ENCODE results near the gene PALMD.
A peak's percentile ranks its signal among the peaks of the same experiment; 100 is the strongest.

The PALMD gene

GRCh38 chr1:99629164-99629563 lies 16.7 kb upstream of the PALMD start:
- DNase-seq (ENCODE audit: low read depth): no peak
- no peak overlapping the region for H3K4me3 ChIP-seq (ENCODE audit: low read depth, low read length)

DNA sequence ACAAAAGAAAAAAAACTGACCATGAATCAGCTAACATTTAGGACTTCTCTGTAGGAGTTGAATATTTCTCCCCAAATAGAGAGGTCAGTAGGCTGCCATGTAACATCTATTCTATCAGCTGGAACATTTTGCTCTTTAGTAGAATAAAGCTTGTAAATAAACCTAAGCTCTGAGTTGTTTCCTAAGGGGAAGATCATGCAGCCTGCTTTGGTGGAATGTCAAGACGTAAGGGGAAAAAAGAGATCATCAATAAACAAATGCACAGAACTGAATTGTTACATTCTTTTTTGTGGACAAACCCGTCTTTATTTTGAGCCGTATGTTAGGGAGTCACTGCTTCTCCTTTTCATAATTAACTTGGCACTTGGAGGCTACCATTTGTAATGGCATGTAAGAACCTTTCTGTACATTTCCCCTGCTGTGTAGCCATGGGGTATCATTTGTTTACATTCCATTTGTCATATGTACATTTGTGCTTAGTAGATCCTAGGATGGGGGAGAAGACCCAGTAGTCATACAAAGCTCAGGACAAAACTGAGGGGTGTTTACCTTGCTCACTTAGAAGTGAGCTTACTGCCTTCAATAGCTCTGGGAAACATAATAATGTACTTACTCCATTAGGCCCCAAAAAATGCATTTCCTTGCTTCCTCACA lies 10.8 kb upstream of the PALMD start:
- DNase-seq (ENCODE audit: low read depth): no peak
- H3K4me3 ChIP-seq (ENCODE audit: low read depth, low read length): no peak overlapping the region

- H3K4me3 ChIP-seq (ENCODE audit: low read depth, low read length): no peak overlapping the region
- no peak for DNase-seq (ENCODE audit: low read depth)
These were observed 10.2 kb upstream of the PALMD start for GRCh38 chr1:99635664-99636063.

DNA sequence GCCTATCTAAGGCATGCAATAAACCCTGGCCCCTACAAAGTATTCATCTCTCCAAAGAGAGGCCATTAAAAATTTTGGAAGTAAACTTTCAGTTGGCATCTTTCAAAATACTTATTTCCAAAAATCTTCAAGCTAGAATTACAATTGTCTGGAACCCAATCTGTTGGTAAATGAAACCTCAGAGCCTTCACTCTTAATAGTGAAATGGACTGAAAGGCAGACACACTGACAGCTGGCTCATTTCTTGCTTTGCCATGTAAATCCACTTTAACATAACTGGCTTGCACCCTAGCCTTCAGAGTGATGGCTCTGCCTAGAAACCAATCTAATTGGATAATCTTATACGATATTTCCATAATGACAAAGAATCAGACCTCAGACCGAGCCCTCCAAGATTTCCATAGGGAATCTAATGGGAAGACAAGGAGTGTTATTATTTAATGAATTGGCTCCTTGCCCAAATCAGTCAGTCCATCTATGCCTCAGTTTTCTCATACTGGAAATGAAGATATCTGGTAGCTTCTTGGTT lies 9.2 kb upstream of the PALMD start:
- DNase-seq (ENCODE audit: low read depth): no peak

DNA sequence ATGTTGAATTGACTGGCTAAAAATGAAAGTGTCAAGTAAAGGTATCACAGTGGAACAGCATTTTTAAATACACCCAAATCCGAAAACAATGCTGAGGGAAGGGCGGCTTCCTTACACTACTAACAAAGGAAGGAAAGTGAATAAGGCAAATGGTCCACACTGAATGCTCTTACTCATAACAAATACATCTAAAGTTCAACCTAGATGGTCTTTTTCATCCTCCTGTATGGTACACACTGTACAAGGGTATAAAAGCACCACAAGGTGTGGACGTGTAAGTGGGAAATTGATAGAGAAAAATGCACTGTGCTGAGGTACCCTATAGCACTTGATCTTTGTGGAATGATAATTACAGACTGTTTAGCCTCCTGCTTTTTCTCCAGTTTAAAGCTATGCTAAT lies 7.1 kb upstream of the PALMD start:
- no peak for DNase-seq (ENCODE audit: low read depth)
- no peak overlapping the region for H3K4me3 ChIP-seq (ENCODE audit: low read depth, low read length)

More for the DNA sequence above, 9.2 kb upstream of the PALMD start:
- H3K4me3 ChIP-seq (ENCODE audit: low read depth, low read length): no peak overlapping the region

GRCh38 chr1:99639408-99639807 lies 6.5 kb upstream of the PALMD start:
- DNase-seq (ENCODE audit: low read depth): no peak
- no peak overlapping the region for H3K4me3 ChIP-seq (ENCODE audit: low read depth, low read length)

DNA sequence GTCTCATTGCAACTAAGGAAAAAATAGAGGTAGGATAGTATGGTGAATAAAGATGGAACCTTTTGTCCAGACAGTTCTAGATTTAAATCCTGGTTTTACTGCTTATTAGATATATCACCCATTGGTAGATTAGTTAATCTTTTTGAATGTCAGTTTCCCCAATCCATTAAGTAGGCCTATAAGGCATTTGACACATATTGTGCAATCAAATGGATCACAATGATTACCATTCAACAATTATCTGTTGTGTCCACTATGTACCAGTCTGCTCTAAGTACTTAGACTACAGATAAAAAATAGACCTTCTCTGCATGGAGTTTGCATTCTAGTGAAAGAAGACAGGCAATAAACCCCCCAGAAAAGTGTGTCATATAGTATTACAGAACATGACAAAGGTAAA lies 6.0 kb upstream of the PALMD start:
- H3K4me3 ChIP-seq (ENCODE audit: low read depth, low read length): no peak overlapping the region
- DNase-seq (ENCODE audit: low read depth): no peak

GRCh38 chr1:99640672-99641071 lies 5.2 kb upstream of the PALMD start:
- no peak overlapping the region for H3K4me3 ChIP-seq (ENCODE audit: low read depth, low read length)
- DNase-seq (ENCODE audit: low read depth): no peak

DNA sequence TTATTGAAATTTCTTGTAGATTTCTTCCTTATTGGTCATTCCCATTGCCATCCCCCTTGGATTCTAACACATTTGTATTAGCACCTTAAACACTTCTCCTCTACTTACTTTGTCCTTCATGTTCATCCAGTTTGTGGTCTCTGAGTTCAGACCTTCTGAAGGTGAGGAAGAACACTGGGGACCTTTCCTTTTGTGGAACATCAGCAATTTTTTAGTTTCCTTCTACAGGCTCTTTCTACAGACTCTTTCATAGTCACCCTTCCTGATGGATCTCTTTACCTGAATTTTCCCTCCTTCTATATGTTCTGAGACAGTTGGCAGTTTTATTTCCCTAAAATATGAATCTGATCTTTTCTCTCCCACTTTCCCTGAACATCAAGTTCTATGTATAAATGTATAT lies 4.4 kb upstream of the PALMD start:
- no peak for DNase-seq (ENCODE audit: low read depth)
- H3K4me3 ChIP-seq (ENCODE audit: low read depth, low read length): no peak overlapping the region

GRCh38 chr1:99642053-99642452 lies 3.9 kb upstream of the PALMD start:
- DNase-seq (ENCODE audit: low read depth): no peak
- no peak overlapping the region for H3K4me3 ChIP-seq (ENCODE audit: low read depth, low read length)

DNA sequence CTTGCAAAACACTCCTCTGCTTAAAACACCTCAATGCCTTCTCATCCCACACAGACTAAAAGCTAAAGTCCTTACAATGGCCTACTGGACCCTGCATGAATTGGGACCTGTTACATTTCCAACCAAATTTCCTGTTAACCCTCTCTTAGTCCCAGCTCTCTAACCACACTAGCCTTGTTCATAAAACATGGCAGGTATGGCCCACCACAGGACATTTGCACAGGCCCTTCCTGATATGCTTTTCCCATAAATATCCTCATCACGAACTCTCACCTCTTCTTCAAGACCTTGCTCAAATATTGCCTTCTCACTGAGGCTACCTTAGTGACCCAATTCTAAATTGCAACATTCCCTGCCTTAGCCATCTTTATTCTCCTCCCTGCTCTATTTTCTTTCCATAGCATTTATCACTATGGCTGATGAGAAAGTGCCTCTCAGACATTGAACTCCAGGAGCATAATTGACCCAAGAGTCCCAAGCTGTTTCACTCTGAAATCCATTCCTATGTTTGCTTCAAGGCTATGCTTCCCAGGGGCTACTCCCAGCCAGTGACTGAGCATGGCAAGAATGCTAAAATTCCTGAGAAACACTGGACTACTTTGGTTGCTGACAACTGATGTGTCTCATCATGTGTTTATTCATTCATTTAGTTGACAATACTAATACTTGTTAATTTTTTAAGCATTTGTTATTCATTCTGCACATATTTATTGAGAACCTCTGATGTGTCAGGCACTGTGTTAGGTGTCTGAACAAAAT lies 2.7 kb upstream of the PALMD start:
- no peak overlapping the region for H3K4me3 ChIP-seq (ENCODE audit: low read depth, low read length)
- DNase-seq (ENCODE audit: low read depth): no peak

- no peak overlapping the region for H3K4me3 ChIP-seq (ENCODE audit: low read depth, low read length)
- no peak for DNase-seq (ENCODE audit: low read depth)
These were observed 1.5 kb upstream of the PALMD start for GRCh38 chr1:99644279-99645004.

- DNase-seq (ENCODE audit: low read depth): peak; percentile 41
- H3K4me3 ChIP-seq (ENCODE audit: low read depth, low read length): no peak overlapping the region
These were observed 710 bp upstream of the PALMD start for GRCh38 chr1:99645203-99645602.

GRCh38 chr1:99646868-99647267 lies 955 bp downstream of the PALMD start:
- DNase-seq (ENCODE audit: low read depth): no peak
- H3K4me3 ChIP-seq (ENCODE audit: low read depth, low read length): peak overlapping the region; percentile 42

DNA sequence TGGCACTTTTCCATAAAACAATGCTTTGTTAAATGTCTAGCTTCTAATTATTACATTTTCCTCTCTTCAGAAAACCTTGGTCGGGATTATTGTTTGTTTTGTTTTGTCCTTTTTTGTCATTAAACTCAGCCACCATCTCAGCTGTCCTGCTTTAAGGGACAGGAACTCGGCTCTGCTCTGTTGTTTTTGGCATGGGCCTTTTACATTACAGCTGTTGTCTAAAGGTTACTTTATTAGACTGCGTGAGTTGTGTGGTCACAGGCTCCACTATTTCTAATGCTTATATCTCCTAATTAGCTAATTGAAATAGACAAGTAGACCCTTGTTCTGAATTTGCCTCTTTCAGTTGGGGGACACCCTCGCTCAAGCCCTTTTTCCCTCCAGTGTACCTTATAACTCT lies 1.6 kb downstream of the PALMD start:
- DNase-seq (ENCODE audit: low read depth): no peak
- H3K4me3 ChIP-seq (ENCODE audit: low read depth, low read length): peak overlapping the region; percentile 42

DNA sequence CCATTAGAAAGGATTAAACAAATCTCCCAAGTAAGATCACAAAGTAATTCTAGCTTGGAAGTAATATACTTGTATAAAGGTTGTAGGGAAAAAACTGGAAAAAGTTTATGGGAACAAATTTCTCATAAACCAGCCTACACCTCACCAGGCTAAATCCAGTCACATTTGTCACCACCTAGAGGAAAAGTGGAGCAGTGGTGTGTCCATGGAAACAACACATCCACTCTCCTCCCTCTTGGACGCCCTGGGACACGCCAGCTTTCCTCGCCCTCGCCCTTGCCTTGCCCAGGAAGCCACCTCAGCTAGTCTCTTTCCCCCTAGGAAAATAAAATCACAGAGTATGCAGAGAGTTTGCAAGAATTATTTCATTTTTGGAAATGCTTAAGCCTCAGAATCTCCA lies 2.2 kb downstream of the PALMD start:
- no peak for DNase-seq (ENCODE audit: low read depth)
- H3K4me3 ChIP-seq (ENCODE audit: low read depth, low read length): peak overlapping the region; percentile 42

DNA sequence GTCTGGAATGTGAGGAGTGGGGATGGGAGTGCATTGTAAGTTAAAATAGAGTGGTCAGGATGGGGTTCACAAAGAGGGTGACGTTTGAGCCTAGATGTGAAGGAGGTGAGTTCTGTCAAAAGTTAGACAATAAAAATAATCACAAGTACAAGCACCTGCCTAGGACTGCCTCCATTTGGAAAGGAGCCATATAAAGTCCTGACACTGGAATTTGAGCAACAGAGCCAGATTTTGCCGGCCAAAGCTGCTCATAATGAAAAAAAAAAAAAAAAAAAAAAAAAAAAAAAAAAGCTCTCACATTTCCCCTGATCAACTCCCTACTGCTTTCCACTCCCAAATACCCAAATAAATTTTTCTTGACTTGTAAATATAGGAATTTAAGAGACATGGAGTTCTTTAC lies 4.1 kb downstream of the PALMD start:
- DNase-seq (ENCODE audit: low read depth): no peak
- H3K4me3 ChIP-seq (ENCODE audit: low read depth, low read length): no peak overlapping the region

DNA sequence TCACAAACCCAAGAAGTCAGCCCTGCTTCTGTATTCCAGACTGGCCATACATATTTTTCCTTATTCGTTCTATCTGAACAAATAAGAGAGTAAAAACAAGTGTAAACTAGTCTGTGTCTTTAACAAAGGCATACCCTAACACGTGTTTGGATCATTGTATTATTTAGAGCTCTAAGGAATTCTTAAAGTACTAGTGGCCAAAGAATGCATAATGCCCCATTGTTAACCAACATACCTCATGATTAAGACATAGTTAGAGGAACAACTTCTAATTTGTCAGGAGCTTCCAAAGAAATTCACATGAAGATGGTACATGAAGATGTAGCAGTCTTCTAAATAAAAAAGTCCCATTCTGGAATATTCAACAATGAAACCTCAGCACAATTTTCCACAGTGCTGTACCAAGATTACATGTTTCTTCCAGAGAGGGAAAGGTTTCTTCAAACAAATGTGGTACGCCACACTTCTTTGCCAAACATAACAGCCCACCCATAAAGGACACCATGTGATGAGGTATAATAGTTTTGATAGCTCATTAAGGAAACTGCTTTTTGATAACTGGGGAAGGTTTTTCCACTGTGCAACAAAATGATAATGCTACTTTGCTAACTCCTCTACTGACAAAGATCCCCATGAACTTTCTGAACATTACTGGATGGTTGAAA lies 5.0 kb downstream of the PALMD start:
- no peak overlapping the region for H3K4me3 ChIP-seq (ENCODE audit: low read depth, low read length)

GRCh38 chr1:99652881-99653281 lies 7.0 kb downstream of the PALMD start:
- DNase-seq (ENCODE audit: low read depth): no peak

More for the DNA sequence above, 5.0 kb downstream of the PALMD start:
- no peak for DNase-seq (ENCODE audit: low read depth)

GRCh38 chr1:99655376-99655775 lies 9.5 kb downstream of the PALMD start:
- no peak overlapping the region for H3K4me3 ChIP-seq (ENCODE audit: low read depth, low read length)
- no peak for DNase-seq (ENCODE audit: low read depth)

More at GRCh38 chr1:99652881-99653281, 7.0 kb downstream of the PALMD start:
- no peak overlapping the region for H3K4me3 ChIP-seq (ENCODE audit: low read depth, low read length)

Data from skeletal muscle cell (primary cell).